ENCODE results near the gene PDZK1IP1.

Gene PDZK1IP1

GRCh38 chr1:47188791-47189785 is 748 bp downstream of the PDZK1IP1 start:
- Histone ChIP-seq H3K4me3 (ENCODE audit: insufficient read depth, low read length, poor library complexity, severe bottlenecking) (no peak overlapping the region), H4K20me1 (ENCODE audit: low read depth, low read length) (no peaks in the 10 kb centered on the region), H3K9me3 (ENCODE audit: insufficient read depth, low read length) (no peaks in the 10 kb centered on the region), H3K27ac (ENCODE audit: low read depth, low read length) (no peak overlapping the region), H2AFZ (ENCODE audit: low read depth, low read length, severe bottlenecking) (no peak overlapping the region), H3K9ac (ENCODE audit: low read length) (no peak overlapping the region), H3K4me2 (ENCODE audit: low read depth, low read length, poor library complexity, severe bottlenecking) (no peak overlapping the region), H3K36me3 (ENCODE audit: low read length) (no peaks in the 10 kb centered on the region), H3K79me2 (ENCODE audit: insufficient read depth, low read length) (no peaks in the 10 kb centered on the region), H3K9me2 (replicated peaks; ENCODE audit: insufficient read depth, low read length) (no peaks in the 10 kb centered on the region), H3F3A (ENCODE audit: insufficient read depth) (no peaks in the 10 kb centered on the region), H3K27me3 (ENCODE audit: low read length) (no peaks in the 10 kb centered on the region)
- TF ChIP-seq, protein P1, sequence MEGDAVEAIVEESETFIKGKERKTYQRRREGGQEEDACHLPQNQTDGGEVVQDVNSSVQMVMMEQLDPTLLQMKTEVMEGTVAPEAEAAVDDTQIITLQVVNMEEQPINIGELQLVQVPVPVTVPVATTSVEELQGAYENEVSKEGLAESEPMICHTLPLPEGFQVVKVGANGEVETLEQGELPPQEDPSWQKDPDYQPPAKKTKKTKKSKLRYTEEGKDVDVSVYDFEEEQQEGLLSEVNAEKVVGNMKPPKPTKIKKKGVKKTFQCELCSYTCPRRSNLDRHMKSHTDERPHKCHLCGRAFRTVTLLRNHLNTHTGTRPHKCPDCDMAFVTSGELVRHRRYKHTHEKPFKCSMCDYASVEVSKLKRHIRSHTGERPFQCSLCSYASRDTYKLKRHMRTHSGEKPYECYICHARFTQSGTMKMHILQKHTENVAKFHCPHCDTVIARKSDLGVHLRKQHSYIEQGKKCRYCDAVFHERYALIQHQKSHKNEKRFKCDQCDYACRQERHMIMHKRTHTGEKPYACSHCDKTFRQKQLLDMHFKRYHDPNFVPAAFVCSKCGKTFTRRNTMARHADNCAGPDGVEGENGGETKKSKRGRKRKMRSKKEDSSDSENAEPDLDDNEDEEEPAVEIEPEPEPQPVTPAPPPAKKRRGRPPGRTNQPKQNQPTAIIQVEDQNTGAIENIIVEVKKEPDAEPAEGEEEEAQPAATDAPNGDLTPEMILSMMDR (IDR thresholded peaks at IDR 0.05; ENCODE audit: insufficient read depth, low read length, poor library complexity, severe bottlenecking) = no peak
- no peak for TF ChIP-seq EZH2phosphoT487 (conservative IDR thresholded peaks at IDR 0.05; ENCODE audit: low read length)

- Histone ChIP-seq H3K9me2 (replicated peaks; ENCODE audit: insufficient read depth, low read length) (no peaks in the 10 kb centered on the region), H3K27me3 (ENCODE audit: low read length) (no peaks in the 10 kb centered on the region), H3K9me3 (ENCODE audit: insufficient read depth, low read length) (no peaks in the 10 kb centered on the region), H3K27ac (ENCODE audit: low read depth, low read length) (no peak overlapping the region), H3K4me3 (ENCODE audit: insufficient read depth, low read length, poor library complexity, severe bottlenecking) (no peak overlapping the region), H3K79me2 (ENCODE audit: insufficient read depth, low read length) (no peaks in the 10 kb centered on the region), H2AFZ (ENCODE audit: low read depth, low read length, severe bottlenecking) (no peak overlapping the region), H3K9ac (ENCODE audit: low read length) (no peak overlapping the region), H3F3A (ENCODE audit: insufficient read depth) (no peaks in the 10 kb centered on the region), H3K4me2 (ENCODE audit: low read depth, low read length, poor library complexity, severe bottlenecking) (no peak overlapping the region), H4K20me1 (ENCODE audit: low read depth, low read length) (no peaks in the 10 kb centered on the region), H3K36me3 (ENCODE audit: low read length) (no peaks in the 10 kb centered on the region)
- no peak for TF ChIP-seq EZH2phosphoT487 (conservative IDR thresholded peaks at IDR 0.05; ENCODE audit: low read length)
- TF ChIP-seq, protein P1 (IDR thresholded peaks at IDR 0.05; ENCODE audit: insufficient read depth, low read length, poor library complexity, severe bottlenecking) = no peak
Observed at GRCh38 chr1:47187926-47188250, 1.9 kb downstream of the PDZK1IP1 start.

- H4K20me1 ChIP-seq (ENCODE audit: low read depth, low read length) = no peaks in the 10 kb centered on the region
- no peak overlapping the region for H2AFZ ChIP-seq (ENCODE audit: low read depth, low read length, severe bottlenecking)
- TF ChIP-seq, protein P1 (IDR thresholded peaks at IDR 0.05; ENCODE audit: insufficient read depth, low read length, poor library complexity, severe bottlenecking) = no peak
- TF ChIP-seq EZH2phosphoT487 (conservative IDR thresholded peaks at IDR 0.05; ENCODE audit: low read length) = no peak
- H3K4me3 ChIP-seq (ENCODE audit: insufficient read depth, low read length, poor library complexity, severe bottlenecking) = no peak overlapping the region
- H3K9ac ChIP-seq (ENCODE audit: low read length) = no peak overlapping the region
- H3F3A ChIP-seq (ENCODE audit: insufficient read depth) = no peaks in the 10 kb centered on the region
- no peaks in the 10 kb centered on the region for H3K79me2 ChIP-seq (ENCODE audit: insufficient read depth, low read length)
- no peaks in the 10 kb centered on the region for H3K36me3 ChIP-seq (ENCODE audit: low read length)
- H3K27me3 ChIP-seq (ENCODE audit: low read length) = no peaks in the 10 kb centered on the region
- H3K4me2 ChIP-seq (ENCODE audit: low read depth, low read length, poor library complexity, severe bottlenecking) = no peak overlapping the region
- H3K27ac ChIP-seq (ENCODE audit: low read depth, low read length) = no peak overlapping the region
- no peaks in the 10 kb centered on the region for H3K9me3 ChIP-seq (ENCODE audit: insufficient read depth, low read length)
- H3K9me2 ChIP-seq (replicated peaks; ENCODE audit: insufficient read depth, low read length) = no peaks in the 10 kb centered on the region
Observed at GRCh38 chr1:47187231-47187925, 2.5 kb downstream of the PDZK1IP1 start.

All from SU-DHL-6 (cell line).